ENCODE data around the gene C9orf85.

The C9orf85 gene

GRCh38 chr9:71965403-71965802 lies 54.0 kb downstream of the C9orf85 start:
- no peaks in the 10 kb centered on the region for H3K9me3 ChIP-seq (ENCODE audit: low read depth, low read length)
- H3K4me3 ChIP-seq = no peak overlapping the region
- DNase-seq (ENCODE audit: low read depth, low spot score) = no peak
- H3K9ac ChIP-seq (ENCODE audit: insufficient read length) = no peak overlapping the region
- H3K27ac ChIP-seq = no peak overlapping the region
- peaks cover 6% of the 10 kb centered on the region; the same call in 1 of the 2 replicates for H3K36me3 ChIP-seq (ENCODE audit: insufficient read depth, low read length)
- no peak for TF ChIP-seq EZH2 (IDR thresholded peaks at IDR 0.05)
- TF ChIP-seq FOXP2 (optimal IDR thresholded peaks at IDR 0.05; ENCODE audit: control extremely low read depth, extremely low read length, insufficient read depth) = no peak
- no peak for TF ChIP-seq POLR2AphosphoS5 (IDR thresholded peaks at IDR 0.05; ENCODE audit: borderline replicate concordance, low read depth, low read length)

DNA sequence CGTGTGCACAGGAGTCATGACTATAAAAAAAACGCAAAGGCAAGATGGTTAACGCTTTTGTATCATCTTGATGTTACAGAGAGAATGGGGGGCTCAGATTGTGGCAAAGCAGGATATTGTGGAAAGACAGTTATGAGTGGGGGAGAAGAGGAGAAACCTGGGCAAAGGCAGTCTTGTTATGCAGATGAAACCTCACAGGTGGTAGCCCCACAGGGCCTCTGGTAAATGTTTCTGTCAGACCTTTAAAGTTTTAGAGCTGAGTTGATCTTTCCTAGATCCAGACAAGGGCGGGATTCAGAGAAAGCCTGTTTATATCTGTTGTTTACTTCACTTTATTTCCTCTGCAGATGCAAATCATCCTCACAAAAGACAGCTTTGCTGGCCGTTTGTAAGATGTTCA lies 55.2 kb downstream of the C9orf85 start:
- no peak overlapping the region for H3K27ac ChIP-seq
- H3K9me3 ChIP-seq (ENCODE audit: low read depth, low read length) = no peaks in the 10 kb centered on the region
- peaks cover 6% of the 10 kb centered on the region; the same call in 1 of the 2 replicates for H3K36me3 ChIP-seq (ENCODE audit: insufficient read depth, low read length)
- no peak overlapping the region for H3K9ac ChIP-seq (ENCODE audit: insufficient read length)
- no peak for DNase-seq (ENCODE audit: low read depth, low spot score)
- TF ChIP-seq EZH2 (IDR thresholded peaks at IDR 0.05) (no peak), POLR2AphosphoS5 (IDR thresholded peaks at IDR 0.05; ENCODE audit: borderline replicate concordance, low read depth, low read length) (no peak), FOXP2 (optimal IDR thresholded peaks at IDR 0.05; ENCODE audit: control extremely low read depth, extremely low read length, insufficient read depth) (no peak)
- H3K4me3 ChIP-seq = no peak overlapping the region

DNA sequence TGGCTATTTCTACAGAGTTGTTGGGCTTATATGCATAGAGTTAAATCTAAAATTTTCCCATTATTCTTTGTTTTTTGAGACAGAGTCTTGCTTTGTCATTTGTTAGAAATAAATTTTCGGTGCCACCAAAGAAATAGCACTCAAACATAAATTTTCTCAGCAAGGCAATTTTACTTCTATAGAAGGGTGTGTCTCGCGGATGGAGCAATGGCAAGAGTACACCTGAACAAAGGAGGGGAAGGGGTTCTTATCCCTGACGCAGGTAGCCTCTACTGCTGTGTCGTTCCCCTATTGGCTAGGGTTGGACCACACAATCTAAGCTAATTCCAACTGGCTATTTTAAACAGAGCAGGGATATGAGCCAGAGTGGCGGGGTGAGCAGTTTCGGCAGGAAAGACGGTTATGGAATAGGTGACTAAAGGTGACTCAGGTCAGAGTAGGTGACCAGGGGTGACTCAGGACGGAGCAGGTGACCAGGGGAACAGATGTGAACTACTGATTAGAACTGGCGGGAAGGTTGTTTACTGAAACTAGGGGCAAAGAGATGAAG lies 57.2 kb downstream of the C9orf85 start:
- H3K9me3 ChIP-seq (ENCODE audit: low read depth, low read length) = no peaks in the 10 kb centered on the region
- no peak for TF ChIP-seq FOXP2 (optimal IDR thresholded peaks at IDR 0.05; ENCODE audit: control extremely low read depth, extremely low read length, insufficient read depth)
- TF ChIP-seq EZH2 (IDR thresholded peaks at IDR 0.05) = no peak
- H3K9ac ChIP-seq (ENCODE audit: insufficient read length) = no peak overlapping the region
- DNase-seq (ENCODE audit: low read depth, low spot score) = no peak
- H3K4me3 ChIP-seq = no peak overlapping the region
- H3K27ac ChIP-seq = no peak overlapping the region
- H3K36me3 ChIP-seq (ENCODE audit: insufficient read depth, low read length) = peaks cover 10% of the 10 kb centered on the region

DNA sequence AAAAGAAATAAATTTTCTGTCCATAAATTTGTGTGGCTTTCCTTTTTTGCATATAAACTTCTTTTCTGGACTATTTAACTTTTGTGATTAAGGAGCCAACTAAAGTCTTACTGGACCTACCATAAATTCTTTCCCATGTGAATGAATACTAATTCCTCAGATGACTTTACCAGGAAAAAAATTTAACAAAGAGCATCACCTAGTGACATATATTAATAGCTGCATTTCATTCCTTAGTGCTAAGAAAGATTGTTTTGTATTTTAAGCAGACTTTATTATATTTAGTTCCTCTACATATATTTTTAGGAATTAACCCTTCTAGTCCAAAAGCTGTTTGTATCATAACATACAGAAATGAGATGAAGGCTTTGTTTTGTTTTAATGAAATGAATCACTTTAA lies 64.4 kb downstream of the C9orf85 start:
- TF ChIP-seq FOXP2 (optimal IDR thresholded peaks at IDR 0.05; ENCODE audit: control extremely low read depth, extremely low read length, insufficient read depth) (no peak), EZH2 (IDR thresholded peaks at IDR 0.05) (no peak), POLR2AphosphoS5 (IDR thresholded peaks at IDR 0.05; ENCODE audit: borderline replicate concordance, low read depth, low read length) (no peak)
- DNase-seq (ENCODE audit: low read depth, low spot score) = no peak
- no peak overlapping the region for H3K27ac ChIP-seq
- H3K4me3 ChIP-seq = no peak overlapping the region
- no peak overlapping the region for H3K9ac ChIP-seq (ENCODE audit: insufficient read length)
- H3K9me3 ChIP-seq (ENCODE audit: low read depth, low read length) = no peaks in the 10 kb centered on the region
- H3K36me3 ChIP-seq (ENCODE audit: insufficient read depth, low read length) = peaks cover 4% of the 10 kb centered on the region

DNA sequence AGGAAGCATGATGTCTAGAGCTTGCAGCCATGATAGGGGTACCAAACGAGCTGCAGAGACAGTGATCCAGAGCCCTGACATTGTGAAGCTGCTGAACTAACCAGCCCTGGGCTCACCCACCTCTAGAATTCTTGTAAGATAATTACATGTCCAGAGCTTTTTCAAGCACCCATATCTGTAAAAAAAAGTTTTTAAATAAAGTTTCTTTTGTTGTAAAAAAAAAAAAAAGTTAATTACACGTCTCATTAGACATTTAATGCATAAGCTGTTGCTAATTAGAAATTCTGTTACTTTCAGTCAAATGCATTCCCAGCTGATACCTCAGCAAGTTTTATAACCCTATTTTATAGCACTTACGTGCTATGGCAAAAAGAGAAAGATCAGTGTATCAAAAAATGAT lies 65.6 kb downstream of the C9orf85 start:
- no peak overlapping the region for H3K9ac ChIP-seq (ENCODE audit: insufficient read length)
- peaks cover 4% of the 10 kb centered on the region for H3K36me3 ChIP-seq (ENCODE audit: insufficient read depth, low read length)
- no peaks in the 10 kb centered on the region for H3K9me3 ChIP-seq (ENCODE audit: low read depth, low read length)
- H3K4me3 ChIP-seq = no peak overlapping the region
- no peak overlapping the region for H3K27ac ChIP-seq
- no peak for TF ChIP-seq FOXP2 (optimal IDR thresholded peaks at IDR 0.05; ENCODE audit: control extremely low read depth, extremely low read length, insufficient read depth)
- no peak for TF ChIP-seq EZH2 (IDR thresholded peaks at IDR 0.05)
- no peak for TF ChIP-seq POLR2AphosphoS5 (IDR thresholded peaks at IDR 0.05; ENCODE audit: borderline replicate concordance, low read depth, low read length)
- no peak for DNase-seq (ENCODE audit: low read depth, low spot score)

DNA sequence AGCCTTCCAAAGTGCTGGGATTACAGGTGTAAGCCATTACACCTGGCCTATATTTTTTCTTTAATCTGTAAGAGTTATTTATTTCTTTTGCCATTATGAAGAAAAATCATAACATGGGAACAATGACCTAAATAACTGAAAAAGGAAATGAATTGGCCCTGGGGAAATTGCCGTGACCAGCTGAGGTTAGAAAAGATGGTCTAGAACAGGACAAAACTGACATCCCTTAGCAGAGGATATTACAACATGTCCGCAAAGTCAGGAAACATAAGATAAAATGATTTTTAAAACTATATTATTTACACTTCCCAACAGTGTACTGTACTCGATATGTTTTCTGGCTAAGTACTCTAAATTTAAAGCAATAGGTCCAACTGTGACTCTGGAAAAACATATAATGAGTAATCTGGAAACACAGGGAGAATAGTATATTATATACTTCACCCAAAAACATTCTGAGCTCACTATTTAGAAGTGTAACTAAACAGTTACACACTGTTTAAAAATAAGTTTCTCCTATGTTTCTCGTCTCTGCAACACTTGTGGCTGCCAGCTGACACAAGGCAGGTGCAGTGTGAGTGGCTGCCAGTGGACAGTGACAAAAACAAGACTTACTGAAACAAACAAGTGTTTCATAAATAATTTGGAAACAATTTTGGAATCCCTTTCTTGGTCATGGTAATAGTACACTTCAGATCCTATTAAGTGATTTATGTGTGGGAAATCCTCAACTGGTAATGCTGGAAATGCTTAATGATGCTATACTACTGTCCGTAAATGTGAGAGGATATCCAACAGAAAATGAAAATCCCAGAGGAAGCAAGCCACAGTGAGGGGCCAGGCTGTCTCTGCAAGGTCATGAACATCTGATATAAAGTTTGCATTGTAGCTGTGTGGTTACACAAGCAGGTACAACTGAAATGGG lies 69.1 kb downstream of the C9orf85 start:
- Histone ChIP-seq H3K9ac (ENCODE audit: insufficient read length) (no peak overlapping the region), H3K27ac (no peak overlapping the region), H3K9me3 (ENCODE audit: low read depth, low read length) (no peaks in the 10 kb centered on the region), H3K4me3 (no peak overlapping the region), H3K36me3 (ENCODE audit: insufficient read depth, low read length) (peaks cover 4% of the 10 kb centered on the region)
- DNase-seq (ENCODE audit: low read depth, low spot score) = no peak
- no peak for TF ChIP-seq EZH2 (IDR thresholded peaks at IDR 0.05)
- TF ChIP-seq FOXP2 (optimal IDR thresholded peaks at IDR 0.05; ENCODE audit: control extremely low read depth, extremely low read length, insufficient read depth) = no peak
- no peak for TF ChIP-seq POLR2AphosphoS5 (IDR thresholded peaks at IDR 0.05; ENCODE audit: borderline replicate concordance, low read depth, low read length)

DNA sequence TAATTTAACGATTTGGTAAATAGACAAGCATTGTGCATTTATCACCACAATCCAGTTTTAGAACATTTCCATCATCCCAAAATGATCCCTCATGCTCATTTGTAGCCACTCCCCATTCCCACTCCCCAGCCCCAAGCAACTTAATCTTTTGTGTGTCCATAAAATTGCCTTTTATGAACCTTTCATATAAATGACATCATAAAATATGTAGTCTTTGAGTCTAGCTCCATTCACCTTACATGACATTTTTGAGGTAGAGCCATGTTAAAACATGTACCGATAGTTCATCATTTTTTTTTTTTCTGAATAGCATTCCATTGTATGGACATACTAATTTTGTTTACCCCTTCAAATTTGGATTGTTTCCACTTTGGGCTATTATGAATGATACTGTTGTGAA lies 70.5 kb downstream of the C9orf85 start:
- H3K36me3 ChIP-seq (ENCODE audit: insufficient read depth, low read length) = peaks cover 4% of the 10 kb centered on the region
- H3K9ac ChIP-seq (ENCODE audit: insufficient read length) = no peak overlapping the region
- no peak overlapping the region for H3K4me3 ChIP-seq
- H3K9me3 ChIP-seq (ENCODE audit: low read depth, low read length) = no peaks in the 10 kb centered on the region
- no peak for DNase-seq (ENCODE audit: low read depth, low spot score)
- H3K27ac ChIP-seq = no peak overlapping the region
- TF ChIP-seq EZH2 (IDR thresholded peaks at IDR 0.05) = no peak
- no peak for TF ChIP-seq FOXP2 (optimal IDR thresholded peaks at IDR 0.05; ENCODE audit: control extremely low read depth, extremely low read length, insufficient read depth)
- no peak for TF ChIP-seq POLR2AphosphoS5 (IDR thresholded peaks at IDR 0.05; ENCODE audit: borderline replicate concordance, low read depth, low read length)

DNA sequence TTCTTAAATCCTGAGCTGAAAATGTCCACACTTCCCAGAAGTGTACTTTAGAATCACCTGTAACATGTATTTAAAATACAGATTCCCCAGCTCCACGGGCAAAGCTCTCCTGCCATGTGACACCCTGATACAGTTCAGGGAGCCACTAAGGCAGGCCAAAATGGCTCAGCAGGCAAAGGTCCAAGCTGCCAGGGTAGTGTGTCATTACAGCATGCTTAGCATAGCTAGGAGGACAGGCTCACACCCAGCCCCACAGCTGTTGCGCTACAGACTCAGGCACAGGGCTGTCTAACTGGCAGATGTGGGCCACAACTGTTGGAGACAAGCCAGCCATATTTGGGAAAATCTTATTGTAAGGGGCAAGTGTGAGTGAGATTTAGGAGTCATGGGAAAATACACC lies 73.0 kb downstream of the C9orf85 start:
- Histone ChIP-seq H3K36me3 (ENCODE audit: insufficient read depth, low read length) (peaks cover 4% of the 10 kb centered on the region), H3K27ac (no peak overlapping the region), H3K9ac (ENCODE audit: insufficient read length) (no peak overlapping the region), H3K9me3 (ENCODE audit: low read depth, low read length) (no peaks in the 10 kb centered on the region), H3K4me3 (no peak overlapping the region)
- no peak for DNase-seq (ENCODE audit: low read depth, low spot score)
- TF ChIP-seq EZH2 (IDR thresholded peaks at IDR 0.05) (no peak), FOXP2 (optimal IDR thresholded peaks at IDR 0.05; ENCODE audit: control extremely low read depth, extremely low read length, insufficient read depth) (no peak), POLR2AphosphoS5 (IDR thresholded peaks at IDR 0.05; ENCODE audit: borderline replicate concordance, low read depth, low read length) (no peak)
